ENCODE measurements around the gene PRLH.

DNA sequence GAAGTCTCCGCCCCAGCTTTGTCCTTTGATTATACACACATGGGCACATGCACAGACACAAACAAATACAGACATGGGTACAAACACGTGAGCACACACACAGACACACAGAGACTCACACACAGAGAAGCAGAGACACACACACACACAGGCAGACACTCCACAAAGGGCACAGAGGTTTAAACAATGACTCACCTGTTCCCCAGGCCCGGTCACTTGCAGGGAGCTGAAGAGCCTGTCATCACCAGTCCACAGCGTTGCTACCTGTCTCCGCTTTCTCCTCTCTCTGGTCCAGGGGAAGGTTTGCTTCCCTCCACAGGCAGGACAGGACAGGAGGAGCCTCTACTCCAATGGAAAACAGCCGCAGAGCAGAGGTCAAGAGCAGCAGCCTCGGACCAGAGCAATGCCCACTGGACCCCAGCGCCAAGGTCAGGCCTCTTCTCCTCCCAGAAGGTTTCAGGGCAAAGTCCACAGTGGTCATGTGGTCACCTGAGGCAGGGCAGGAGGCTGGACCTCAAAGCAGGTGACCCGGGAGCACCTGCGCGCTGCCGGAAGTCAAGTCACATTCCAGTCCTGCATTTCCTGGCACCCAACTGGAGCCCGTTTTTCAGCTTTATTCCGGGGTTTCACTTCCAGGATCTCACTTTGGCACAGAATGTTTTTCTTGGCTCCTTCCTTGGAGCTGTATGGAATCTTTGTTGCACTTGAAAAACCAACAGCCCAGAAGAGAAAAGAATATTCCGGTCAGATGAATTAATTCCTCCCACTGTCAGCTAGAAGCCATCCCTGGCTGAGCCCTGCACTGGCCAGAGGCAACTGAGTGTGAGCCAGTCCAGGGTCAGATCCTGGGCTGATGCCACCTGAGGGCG is 24.1 kb downstream of the PRLH start, which contains the start of gene RAB17:
- TF ChIP-seq GABPA (IDR thresholded peaks at IDR 0.05; ENCODE audit: low read depth), result no peak
- TF ChIP-seq, protein P1, sequence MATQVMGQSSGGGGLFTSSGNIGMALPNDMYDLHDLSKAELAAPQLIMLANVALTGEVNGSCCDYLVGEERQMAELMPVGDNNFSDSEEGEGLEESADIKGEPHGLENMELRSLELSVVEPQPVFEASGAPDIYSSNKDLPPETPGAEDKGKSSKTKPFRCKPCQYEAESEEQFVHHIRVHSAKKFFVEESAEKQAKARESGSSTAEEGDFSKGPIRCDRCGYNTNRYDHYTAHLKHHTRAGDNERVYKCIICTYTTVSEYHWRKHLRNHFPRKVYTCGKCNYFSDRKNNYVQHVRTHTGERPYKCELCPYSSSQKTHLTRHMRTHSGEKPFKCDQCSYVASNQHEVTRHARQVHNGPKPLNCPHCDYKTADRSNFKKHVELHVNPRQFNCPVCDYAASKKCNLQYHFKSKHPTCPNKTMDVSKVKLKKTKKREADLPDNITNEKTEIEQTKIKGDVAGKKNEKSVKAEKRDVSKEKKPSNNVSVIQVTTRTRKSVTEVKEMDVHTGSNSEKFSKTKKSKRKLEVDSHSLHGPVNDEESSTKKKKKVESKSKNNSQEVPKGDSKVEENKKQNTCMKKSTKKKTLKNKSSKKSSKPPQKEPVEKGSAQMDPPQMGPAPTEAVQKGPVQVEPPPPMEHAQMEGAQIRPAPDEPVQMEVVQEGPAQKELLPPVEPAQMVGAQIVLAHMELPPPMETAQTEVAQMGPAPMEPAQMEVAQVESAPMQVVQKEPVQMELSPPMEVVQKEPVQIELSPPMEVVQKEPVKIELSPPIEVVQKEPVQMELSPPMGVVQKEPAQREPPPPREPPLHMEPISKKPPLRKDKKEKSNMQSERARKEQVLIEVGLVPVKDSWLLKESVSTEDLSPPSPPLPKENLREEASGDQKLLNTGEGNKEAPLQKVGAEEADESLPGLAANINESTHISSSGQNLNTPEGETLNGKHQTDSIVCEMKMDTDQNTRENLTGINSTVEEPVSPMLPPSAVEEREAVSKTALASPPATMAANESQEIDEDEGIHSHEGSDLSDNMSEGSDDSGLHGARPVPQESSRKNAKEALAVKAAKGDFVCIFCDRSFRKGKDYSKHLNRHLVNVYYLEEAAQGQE (IDR thresholded peaks at IDR 0.05; ENCODE audit: insufficient replicate concordance, low read depth), result no peak

Data from HL-60 (cell line).